Fibroblast of lung (primary cell): ENCODE data around the gene TCF4. TPM values are rescaled to one million over a fixed set of nuclear protein-coding genes. Genes with fewer than 3 reads are reported as not detected.
A peak's percentile ranks its signal among the peaks of the same experiment; 100 is the strongest.

Source experiments
- DNase-seq, 2 donors: peaks; one replicate each; pipeline versions ENCODE4 v3.0.0 to v3.0.0-alpha.2; 2010; ENCODE audit warnings: low read depth in 2 of 2
- H2AFZ ChIP-seq: 2 replicates; pipeline ENCODE4 v1.5.1; 2012; ENCODE audit warnings: low read length, control low read depth, inconsistent platforms
- H3K27ac ChIP-seq: 2 replicates; pipeline ENCODE4 v1.5.1; 2011; ENCODE audit warnings: low read length, control low read depth; ENCODE audit not compliant: insufficient read depth
- H3K27me3 ChIP-seq: 2 replicates; pipeline ENCODE4 v1.5.1; 2011; ENCODE audit warnings: mild to moderate bottlenecking, low read length; ENCODE audit not compliant: control insufficient read depth, insufficient read depth
- H3K36me3 ChIP-seq: 2 replicates; pipeline ENCODE4 v1.5.1; 2011; ENCODE audit warnings: low read length; ENCODE audit not compliant: control insufficient read depth, insufficient read depth
- H3K4me1 ChIP-seq: 2 replicates; pipeline ENCODE4 v1.5.1; 2011; ENCODE audit warnings: low read length; ENCODE audit not compliant: control insufficient read depth, insufficient read depth; ENCODE audit errors: extremely low read depth
- H3K4me2 ChIP-seq: 2 replicates; pipeline ENCODE4 v1.5.1; 2011; ENCODE audit warnings: low read length, control low read depth; ENCODE audit not compliant: insufficient read depth; ENCODE audit errors: extremely low read depth
- H3K4me3 ChIP-seq, 4 experiments: fragments of 200-600 bp in 1 of 4; sonication (generic) in 1 of 4; replicated peaks in 1 of 4; 2 replicates each; pipeline ENCODE4 v1.5.1; 2011 to 2016; ENCODE audit warnings: low read length in 4 of 4, low read depth in 3 of 4, mild to moderate bottlenecking in 3 of 4, control low read depth in 2 of 4, inconsistent platforms in 1 of 4, mixed read lengths in 1 of 4; ENCODE audit not compliant: insufficient read depth in 1 of 4; ENCODE audit errors: control extremely low read depth in 1 of 4
- H3K79me2 ChIP-seq: 2 replicates; pipeline ENCODE4 v1.5.1; 2012; ENCODE audit warnings: mild to moderate bottlenecking, low read length, inconsistent platforms; ENCODE audit not compliant: control insufficient read depth, insufficient read depth
- H3K9ac ChIP-seq: 2 replicates; pipeline ENCODE4 v1.5.1; 2011; ENCODE audit warnings: mild to moderate bottlenecking, low read length, control low read depth; ENCODE audit not compliant: insufficient read depth
- H3K9me3 ChIP-seq: 2 replicates; pipeline ENCODE4 v1.5.1; 2012; ENCODE audit warnings: low read depth, low read length; ENCODE audit not compliant: control insufficient read depth, insufficient read depth
- H4K20me1 ChIP-seq: 2 replicates; pipeline ENCODE4 v1.5.1; 2011; ENCODE audit warnings: low read length; ENCODE audit not compliant: control insufficient read depth, insufficient read depth; ENCODE audit errors: extremely low read depth
- EZH2 ChIP-seq: IDR thresholded peaks from 2 replicates; pipeline ENCODE4 v1.5.1; 2012; ENCODE audit warnings: low read length, control low read depth, mild to moderate bottlenecking; ENCODE audit errors: missing control alignments
- polyA plus RNA-seq, 2 donors: library from polyadenylated mRNA; depleted of rRNA in 1 of 2; stranded (reverse) in 1 of 2; unstranded in 1 of 2; fragments of >200 nt; gene quantifications; 2 replicates each; pipeline ENCODE4 v1.2.1, GENCODE V29; 2011 to 2012; ENCODE audit warnings: missing spikeins in 1 of 2
- total RNA-seq: library from RNA; depleted of rRNA; stranded (reverse); fragments of >200 nt; gene quantifications from 2 replicates; pipeline ENCODE4 v1.2.1, GENCODE V29; 2014
- TF ChIP-seq, protein P1 (sequence below), 2 donors: IDR thresholded peaks in 1 of 2; conservative IDR thresholded peaks in 1 of 2; 1 replicate in 1 of 2; 2 replicates in 1 of 2; pipeline ENCODE4 v1.5.1; 2011 to 2012; ENCODE audit warnings: low read length in 2 of 2, control low read depth in 1 of 2, inconsistent platforms in 1 of 2, low read depth in 1 of 2, mild to moderate bottlenecking in 1 of 2

TCF4 gene
- total and polyA plus RNA-seq, 2 donors (not counting 1 experiment from before 2014, with no cell fraction given) = 48.9 to 57.6 TPM

DNA sequence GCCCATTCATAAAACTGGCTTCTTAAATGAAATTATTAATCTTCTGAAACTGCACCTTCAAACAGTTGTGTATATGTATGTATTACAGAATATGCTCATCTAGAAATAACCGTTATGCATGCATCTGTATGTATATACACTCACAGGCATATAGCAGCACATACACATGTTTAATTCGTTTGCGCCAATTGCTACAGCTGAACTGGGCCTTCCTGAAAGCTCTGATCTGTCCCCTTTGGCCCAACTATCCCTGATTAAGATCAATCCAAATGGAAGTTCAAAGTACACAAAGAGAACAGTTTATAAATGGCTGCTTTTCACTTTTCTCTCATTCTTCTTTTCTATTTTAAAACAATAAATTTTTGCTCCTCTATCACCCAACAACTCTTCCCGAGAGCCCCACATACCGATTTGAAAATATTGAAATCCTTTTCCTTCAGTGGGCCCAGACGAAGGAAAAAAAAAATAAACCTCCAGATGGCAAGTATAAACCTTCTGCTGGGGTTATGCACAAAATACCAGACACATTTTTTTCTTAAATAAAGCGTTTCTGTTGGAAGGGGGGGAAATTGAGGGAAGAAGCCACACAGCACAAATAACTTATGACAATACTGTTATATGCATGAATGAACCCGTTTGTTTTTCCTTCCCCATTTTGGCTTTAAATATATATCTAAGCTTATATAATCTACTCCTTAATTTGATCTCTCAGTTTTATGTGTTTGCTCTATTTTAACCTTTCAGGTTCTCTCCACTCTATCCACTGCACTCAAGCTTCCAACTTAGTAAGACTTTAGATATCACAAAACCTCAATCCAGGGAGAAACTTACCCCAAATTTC, 267.3 kb downstream of the TCF4 start:
- Histone ChIP-seq H3K27me3 (no peaks in the 10 kb centered on the region), H3K79me2 (peaks cover 30% of the 10 kb centered on the region), H3K9me3 (no peaks in the 10 kb centered on the region), H3K36me3 (no peaks in the 10 kb centered on the region), H3K4me3 (peak overlapping the region; percentile 61 to 90 (median 68)), H2AFZ (peak overlapping the region; percentile 27), H3K27ac (peak overlapping the region; percentile 83), H3K9ac (peak overlapping the region; percentile 29), H4K20me1 (no peaks in the 10 kb centered on the region), H3K4me2 (peak overlapping the region; percentile 99), H3K4me1 (peaks cover 4% of the 10 kb centered on the region)
- DNase-seq = peak; percentile 54 to 62
- TF ChIP-seq EZH2 = no peak

- H3K27ac ChIP-seq = peak overlapping the region; percentile 83
- peaks cover 30% of the 10 kb centered on the region for H3K79me2 ChIP-seq
- H3K4me2 ChIP-seq = peak overlapping the region; percentile 99
- peak; percentile 68 to 76 for DNase-seq
- H3K27me3 ChIP-seq = no peaks in the 10 kb centered on the region
- H3K4me1 ChIP-seq = peaks cover 4% of the 10 kb centered on the region
- H3K9ac ChIP-seq = peak overlapping the region; percentile 43
- no peaks in the 10 kb centered on the region for H3K9me3 ChIP-seq
- peak overlapping the region; percentile 61 to 90 (median 68) for H3K4me3 ChIP-seq
- H3K36me3 ChIP-seq = no peaks in the 10 kb centered on the region
- no peak overlapping the region for H2AFZ ChIP-seq
- TF ChIP-seq, protein P1, sequence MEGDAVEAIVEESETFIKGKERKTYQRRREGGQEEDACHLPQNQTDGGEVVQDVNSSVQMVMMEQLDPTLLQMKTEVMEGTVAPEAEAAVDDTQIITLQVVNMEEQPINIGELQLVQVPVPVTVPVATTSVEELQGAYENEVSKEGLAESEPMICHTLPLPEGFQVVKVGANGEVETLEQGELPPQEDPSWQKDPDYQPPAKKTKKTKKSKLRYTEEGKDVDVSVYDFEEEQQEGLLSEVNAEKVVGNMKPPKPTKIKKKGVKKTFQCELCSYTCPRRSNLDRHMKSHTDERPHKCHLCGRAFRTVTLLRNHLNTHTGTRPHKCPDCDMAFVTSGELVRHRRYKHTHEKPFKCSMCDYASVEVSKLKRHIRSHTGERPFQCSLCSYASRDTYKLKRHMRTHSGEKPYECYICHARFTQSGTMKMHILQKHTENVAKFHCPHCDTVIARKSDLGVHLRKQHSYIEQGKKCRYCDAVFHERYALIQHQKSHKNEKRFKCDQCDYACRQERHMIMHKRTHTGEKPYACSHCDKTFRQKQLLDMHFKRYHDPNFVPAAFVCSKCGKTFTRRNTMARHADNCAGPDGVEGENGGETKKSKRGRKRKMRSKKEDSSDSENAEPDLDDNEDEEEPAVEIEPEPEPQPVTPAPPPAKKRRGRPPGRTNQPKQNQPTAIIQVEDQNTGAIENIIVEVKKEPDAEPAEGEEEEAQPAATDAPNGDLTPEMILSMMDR (conservative IDR thresholded peaks at IDR 0.05 in 1 of 2, IDR thresholded peaks at IDR 0.05 in 1 of 2; ENCODE audit: low read depth in 1 of 2, low read length in 2 of 2) = no peak
- H4K20me1 ChIP-seq = no peaks in the 10 kb centered on the region
Measured at GRCh38 chr18:55319459-55320193, 268.4 kb downstream of the TCF4 start.

GRCh38 chr18:55318951-55319441, 269.0 kb downstream of the TCF4 start:
- Histone ChIP-seq H3K36me3 (no peaks in the 10 kb centered on the region), H3K27me3 (no peaks in the 10 kb centered on the region), H3K9me3 (no peaks in the 10 kb centered on the region), H2AFZ (no peak overlapping the region), H4K20me1 (no peaks in the 10 kb centered on the region), H3K9ac (peak overlapping the region; percentile 43), H3K4me1 (peaks cover 3% of the 10 kb centered on the region), H3K4me3 (peak overlapping the region; percentile 39 to 90 (median 64)), H3K27ac (peak overlapping the region; percentile 83), H3K4me2 (peak overlapping the region; percentile 99), H3K79me2 (peaks cover 34% of the 10 kb centered on the region)
- TF ChIP-seq EZH2 = no peak
- TF ChIP-seq, protein P1 (conservative IDR thresholded peaks at IDR 0.05 in 1 of 2, IDR thresholded peaks at IDR 0.05 in 1 of 2; ENCODE audit: low read depth in 1 of 2, low read length in 2 of 2) = no peak
- peak; percentile 74 to 87 for DNase-seq
